HG02981 (cell line): Measurements from ENCODE around the gene STARD3.

Source experiments
- ATAC-seq: cut with Tn5 transposase; IDR thresholded peaks from one replicate; pipeline ENCODE4 v1.9.1; 2021; ENCODE audit warnings: mild to moderate bottlenecking, moderate library complexity; ENCODE audit not compliant: unreplicated experiment

The STARD3 gene

DNA sequence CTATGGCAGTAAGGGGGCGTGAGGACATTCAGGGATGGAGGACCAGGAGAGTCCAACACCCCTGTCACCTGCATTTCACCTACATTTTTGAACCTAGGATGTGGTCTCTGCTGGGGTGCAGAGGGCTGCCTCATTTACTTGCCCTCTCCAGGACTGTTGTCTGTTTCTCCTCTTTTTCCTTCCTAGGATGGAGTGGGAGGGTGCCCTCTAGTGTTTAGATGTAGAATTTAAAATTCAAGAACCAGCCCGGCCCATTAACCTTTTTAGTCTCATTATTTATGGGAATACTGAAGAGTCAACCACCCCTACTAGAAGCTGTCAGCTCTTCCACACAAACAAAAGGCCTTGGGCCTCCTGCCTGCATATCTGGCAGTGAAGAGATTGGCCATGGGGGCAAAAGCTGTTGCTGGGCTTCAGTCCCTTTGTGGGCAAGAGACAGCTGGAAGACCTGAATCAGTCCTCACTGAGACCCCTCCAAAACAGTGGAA lies 2.5 kb upstream of the STARD3 start:
- no peak for ATAC-seq

DNA sequence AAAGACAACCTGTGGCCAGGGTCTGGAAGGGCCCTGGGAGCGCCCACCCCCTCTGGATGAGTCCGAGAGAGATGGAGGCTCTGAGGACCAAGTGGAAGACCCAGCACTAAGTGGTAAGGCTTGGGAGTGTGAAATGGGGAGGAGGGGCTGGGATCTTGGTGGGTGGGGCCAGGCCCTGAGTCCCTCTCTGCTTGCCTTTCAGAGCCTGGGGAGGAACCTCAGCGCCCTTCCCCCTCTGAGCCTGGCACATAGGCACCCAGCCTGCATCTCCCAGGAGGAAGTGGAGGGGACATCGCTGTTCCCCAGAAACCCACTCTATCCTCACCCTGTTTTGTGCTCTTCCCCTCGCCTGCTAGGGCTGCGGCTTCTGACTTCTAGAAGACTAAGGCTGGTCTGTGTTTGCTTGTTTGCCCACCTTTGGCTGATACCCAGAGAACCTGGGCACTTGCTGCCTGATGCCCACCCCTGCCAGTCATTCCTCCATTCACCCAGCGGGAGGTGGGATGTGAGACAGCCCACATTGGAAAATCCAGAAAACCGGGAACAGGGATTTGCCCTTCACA lies 1.2 kb upstream of the STARD3 start:
- ATAC-seq: no peak

GRCh38 chr17:39636587-39636926 lies 387 bp upstream of the STARD3 start:
- no peak for ATAC-seq

DNA sequence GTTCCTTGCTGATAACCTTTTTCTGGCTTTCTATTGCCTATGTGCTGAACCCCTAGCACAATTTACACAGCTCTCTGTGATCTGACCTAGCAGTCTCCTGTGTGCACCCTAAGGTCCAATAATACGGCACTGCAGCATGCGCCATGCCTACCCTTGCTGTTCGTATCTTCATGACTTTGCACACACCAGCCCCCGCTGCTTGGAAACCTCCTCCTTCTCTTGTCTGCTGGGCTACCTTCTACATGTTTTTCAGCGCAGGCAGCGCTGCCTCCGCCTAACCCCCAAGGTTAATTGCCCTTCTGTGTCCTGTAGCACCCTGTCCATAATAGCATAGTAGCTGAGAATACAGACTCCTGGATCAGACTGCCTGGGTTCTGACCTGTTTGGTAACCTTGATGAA lies 1.4 kb downstream of the STARD3 start:
- no peak for ATAC-seq

DNA sequence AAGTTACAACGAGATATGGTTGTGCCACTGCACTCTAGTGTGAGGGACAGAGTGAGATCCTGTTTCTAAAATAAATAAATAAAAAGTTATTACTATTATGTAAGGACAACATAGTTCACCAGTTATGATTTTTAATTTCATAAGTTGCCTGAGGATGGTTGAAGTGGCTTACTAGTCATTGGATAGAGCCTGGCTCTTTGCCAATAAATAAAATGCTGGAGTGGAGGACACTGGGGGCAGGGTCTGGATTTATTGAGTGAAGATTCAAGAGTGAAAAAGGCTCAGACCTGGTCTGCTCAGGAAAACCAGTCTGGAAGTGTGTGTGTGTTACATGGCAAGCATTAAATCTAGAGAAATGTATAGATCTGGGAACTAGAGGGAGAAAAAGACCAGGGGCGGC lies 2.1 kb downstream of the STARD3 start:
- ATAC-seq: no peak

DNA sequence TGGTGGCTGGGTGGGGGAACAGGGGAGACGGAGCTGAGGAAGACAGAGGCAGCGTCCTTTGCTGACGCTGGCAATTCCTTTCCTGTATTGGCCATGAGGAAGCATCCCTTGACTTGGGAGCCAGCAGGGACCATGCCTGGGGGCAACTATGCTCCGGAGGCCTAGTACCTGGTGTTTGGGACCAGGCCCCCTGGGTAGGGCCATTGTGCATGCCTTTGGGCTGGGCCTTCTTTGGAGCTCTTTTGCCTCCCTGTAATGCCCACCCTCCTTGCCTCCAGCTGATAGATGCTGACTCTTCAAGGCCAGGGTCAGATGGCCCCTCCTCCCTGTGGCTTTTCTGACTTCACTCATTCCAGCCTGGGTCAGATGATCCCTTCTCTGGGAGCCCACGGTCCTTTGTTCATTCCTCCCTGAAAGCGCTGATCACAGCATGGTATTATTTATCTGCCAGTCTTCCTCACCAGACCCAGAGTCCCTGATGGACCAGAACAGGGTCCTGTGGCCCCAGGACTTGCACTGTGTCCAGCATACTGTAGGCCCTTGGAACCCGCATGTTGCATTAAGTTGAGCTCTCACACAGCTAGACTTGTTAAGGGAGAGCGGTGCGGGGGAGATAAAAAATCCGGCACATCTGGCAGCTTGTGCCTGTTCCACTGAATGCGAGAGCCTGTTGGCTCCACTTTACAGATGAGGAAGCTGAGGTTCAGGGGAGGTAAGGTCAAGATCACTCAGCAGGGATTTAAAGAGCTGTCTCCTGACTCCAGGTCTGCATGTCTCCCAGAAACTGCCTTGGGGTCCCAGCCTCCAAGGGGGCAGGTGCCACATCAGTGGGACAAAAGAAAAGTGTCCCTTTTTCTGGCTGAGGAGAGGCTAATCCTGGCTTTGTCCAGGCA lies 2.9 kb downstream of the STARD3 start:
- ATAC-seq: no peak

DNA sequence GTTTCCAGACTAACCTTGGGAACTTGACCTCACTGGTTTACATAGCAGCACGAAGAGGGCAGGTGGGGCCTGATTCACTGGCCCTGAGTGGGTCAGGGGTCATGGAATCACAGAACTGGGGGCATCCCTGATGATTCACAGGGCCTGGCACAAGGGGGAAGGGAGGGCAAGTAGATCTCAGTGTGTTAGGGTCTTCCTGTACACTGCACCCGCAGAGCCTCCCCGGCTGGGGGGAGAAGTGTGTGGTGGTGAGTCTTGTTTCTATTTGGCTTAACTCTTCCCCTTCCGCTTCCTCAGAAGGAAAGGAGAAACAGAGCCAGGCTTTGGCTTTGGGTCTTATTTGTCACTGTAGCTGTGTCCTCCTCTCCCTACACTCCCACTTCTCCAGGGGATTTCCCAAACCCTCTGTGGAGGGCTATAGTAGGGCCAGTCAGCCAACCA lies 3.7 kb downstream of the STARD3 start:
- ATAC-seq: no peak

DNA sequence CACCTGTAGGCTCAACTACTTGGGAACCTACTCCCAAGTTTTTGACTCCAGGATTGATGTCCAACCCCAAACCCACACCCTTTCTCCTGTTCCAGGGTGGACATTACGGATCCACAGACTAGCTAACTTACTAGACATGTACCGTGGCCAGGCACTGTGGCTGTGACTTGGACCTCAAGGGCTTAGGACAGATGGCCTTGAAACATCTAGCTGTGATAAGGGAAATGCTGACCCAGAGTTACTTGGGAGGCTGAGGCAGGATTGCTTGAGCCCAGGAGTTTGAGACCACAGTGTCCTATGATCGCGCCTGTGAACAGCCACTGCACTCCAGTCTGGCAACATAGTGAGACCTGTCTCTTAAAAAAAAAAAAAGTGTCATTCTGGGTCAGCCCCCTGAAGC lies 4.2 kb downstream of the STARD3 start:
- ATAC-seq: no peak

DNA sequence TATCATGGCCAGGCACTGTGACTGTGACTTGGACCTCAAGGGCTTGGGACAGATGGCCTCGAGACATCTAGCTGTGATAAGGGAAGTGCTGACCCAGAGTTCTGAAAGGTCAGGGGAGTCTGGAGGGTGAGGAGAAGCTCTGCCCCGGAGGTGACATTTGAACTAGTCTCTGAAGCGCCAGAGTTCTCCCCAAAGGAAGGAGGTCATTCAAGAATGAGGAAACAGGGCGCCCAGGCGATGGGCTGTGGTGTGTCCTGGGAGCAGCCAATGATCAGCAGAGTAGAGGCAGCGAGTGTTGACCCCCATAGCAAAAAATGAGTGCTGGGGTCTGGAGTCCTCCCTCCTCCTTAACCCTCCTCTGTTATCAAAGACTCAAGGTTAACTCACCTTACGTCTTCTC lies 4.9 kb downstream of the STARD3 start:
- ATAC-seq: no peak

DNA sequence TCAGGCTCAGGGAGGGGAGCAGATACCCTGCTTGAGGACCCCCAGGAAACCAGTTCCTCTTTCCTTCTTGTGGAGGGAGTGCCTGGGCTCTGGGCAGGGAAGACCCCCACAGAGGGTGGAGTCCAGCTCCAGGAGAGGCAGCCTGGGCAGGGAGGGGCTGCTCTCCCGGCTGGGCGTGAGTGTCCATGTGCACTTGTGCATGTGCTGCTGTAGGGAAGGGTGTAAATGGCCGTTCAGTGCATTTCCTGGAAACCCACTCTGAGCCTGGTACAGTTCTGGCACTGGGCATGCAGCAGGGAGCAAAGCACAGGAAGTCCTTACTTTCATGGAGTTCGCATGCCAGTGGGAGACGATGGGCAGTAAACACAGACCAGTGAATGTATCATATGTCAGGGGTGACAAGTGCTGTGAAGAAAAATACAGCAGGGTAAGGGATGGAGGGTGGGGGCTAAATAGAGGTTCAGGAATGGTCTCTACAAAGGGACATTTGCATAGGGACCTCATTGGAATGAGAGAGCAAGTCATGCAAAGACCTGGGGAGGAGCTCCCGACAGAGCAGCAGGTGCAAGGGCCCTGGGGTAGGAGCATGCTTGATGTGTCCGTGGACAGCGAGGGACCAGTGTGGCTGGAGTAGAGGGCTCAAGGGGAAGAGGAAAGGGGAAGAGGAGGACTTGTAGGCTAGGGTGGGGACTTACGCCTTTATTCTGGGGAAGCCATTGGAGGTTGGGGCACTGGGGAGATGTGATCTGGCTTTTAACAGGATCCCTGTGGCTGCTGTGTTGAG lies 5.5 kb downstream of the STARD3 start:
- ATAC-seq: no peak

DNA sequence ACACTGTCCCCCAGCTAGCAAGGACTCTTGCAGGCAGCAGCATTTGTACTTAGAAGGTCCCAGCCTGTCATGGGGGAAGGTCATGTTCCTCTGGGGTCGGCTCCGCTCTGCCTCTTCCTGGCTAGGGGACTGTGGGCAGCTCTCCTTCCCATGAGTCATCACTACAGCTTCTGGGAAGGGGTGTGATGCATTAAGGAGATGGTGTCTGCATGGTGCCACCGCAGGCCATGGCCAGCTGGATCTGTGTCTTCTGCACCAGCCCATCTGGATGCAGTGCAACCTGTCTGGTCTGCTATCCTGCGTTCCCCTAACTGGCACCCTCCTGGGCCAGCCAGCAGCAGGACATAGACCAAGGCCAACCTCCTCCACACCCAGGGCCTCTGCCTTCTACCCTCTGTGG lies 6.3 kb downstream of the STARD3 start:
- no peak for ATAC-seq

DNA sequence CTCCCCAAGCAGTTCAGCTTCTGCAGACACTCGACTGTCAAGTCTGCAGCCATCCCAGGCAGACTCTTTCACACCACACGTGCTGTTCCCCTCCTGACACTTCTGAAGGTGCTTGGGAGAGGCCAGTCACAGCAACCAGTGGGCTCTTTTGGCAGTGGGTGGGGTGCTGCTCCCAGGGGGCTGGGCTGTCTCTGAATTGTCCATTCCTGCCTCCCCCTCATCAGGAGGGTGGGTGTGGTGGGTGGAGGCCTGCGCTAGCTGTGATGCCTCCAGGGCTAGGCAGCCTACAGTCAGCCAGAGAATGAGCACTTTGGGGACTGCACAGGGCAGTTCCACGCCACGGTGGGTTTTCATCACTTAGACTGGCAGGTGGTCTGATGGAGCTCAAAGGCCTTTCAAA lies 10.3 kb downstream of the STARD3 start:
- ATAC-seq: no peak

GRCh38 chr17:39648616-39649366 lies 11.8 kb downstream of the STARD3 start:
- no peak for ATAC-seq

- ATAC-seq: no peak
Measured at GRCh38 chr17:39650121-39650579, 13.2 kb downstream of the STARD3 start.

DNA sequence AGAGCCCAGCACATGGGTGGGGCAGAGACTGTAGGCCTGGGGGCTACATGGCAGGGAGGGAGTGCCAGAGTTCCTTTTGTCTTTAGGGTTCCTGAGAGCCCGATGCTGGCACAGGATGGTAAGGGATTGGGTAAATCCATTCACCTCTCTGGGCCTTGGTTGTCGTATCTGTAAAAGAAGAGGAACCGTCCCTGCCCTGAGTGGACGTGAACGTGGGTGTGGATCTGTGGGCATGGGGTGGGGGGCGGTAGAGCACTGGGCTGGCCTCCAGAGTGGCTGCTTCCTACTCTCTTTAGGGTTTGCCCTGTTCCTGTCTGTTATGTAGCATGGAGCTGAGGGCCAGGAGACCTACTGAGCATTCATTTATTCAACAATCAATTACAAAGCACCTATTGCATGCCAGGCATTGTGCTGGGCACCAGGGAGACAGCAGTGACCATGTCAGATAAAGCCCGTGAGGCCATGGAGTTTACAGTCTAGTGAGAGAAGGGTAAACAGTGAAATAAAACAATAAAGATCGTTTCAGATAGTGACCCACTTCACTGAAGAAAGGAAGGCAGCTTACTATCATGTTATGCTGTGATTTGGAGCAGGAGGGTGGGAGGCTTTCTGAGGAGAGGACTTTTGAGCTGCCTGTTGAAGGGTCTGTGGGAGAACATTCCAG lies 15.1 kb downstream of the STARD3 start:
- no peak for ATAC-seq

DNA sequence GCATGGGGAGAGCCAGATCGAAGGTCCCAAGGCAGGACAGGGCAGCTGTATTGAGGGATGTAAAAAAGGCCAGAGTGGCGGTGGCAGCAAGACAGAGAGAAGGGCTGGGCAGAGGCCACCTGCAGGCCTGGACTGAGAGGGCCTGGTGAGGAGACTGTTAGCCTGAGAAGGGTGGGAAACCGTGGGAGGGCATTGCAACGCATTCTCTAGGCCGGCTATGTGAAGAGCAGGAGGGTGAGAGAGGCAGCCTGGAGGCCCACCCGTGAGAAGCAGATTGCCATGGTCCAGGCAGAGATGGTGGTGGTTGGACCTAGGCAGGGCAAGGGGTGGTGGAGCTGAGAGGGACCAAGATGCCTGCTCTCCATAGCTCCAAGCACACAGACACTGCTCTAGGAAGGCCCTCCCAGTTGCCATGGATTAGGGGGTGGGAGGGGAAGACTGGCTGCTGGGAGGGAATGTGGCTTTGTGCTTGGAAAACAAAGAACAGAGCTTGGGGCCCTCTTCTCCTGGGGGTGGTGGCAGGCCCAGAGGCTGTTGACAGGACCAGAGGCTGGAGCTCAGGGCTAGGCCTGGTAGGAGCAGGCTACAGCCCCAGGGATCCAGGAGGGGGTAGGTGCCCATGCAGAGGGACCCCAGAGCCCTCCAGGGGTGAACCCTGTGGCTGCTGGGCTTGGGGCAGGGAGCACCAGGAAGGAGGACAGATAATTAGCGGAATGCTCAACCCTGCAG lies 15.8 kb downstream of the STARD3 start:
- no peak for ATAC-seq

DNA sequence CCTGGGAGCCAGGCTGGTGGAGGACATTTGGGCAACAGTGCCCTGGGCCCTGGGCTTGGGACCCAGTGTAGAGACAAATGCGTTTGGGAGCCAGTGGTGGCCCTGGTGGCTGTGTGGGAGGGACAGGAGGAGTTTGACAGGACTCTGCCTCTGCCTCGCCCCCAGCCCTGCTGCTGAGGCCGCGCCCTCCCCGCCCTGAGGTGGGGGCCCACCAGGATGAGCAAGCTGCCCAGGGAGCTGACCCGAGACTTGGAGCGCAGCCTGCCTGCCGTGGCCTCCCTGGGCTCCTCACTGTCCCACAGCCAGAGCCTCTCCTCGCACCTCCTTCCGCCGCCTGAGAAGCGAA lies 16.3 kb downstream of the STARD3 start:
- ATAC-seq: no peak

DNA sequence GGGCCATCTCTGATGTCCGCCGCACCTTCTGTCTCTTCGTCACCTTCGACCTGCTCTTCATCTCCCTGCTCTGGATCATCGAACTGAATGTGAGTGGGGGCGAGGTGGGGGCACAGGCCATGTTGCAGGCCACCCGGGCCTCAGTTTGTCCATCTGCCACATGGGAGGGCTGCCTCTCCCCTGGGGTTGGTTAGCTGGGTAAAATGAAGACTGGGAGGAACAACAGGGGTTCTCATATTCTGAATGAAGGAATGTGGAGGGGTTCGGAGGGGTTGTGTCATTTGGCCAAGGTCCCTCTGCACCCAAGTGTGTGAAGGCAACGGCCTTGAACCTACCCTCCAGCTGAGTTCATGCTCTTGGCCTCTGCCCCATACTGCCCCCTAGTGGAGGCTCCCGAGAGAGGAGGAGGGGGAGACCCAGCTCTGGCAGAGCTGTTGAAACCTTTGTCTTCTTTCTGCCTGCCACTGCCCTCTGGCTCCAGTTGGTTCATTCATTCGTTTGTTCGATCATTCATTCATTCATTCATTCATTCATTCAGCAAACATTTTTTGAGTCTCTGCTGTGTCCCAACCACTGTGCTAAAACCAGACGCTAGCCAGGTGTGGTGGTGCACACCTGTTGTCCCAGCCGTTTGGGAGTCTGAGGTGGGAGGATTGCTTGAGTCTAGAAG lies 16.9 kb downstream of the STARD3 start:
- ATAC-seq: no peak

DNA sequence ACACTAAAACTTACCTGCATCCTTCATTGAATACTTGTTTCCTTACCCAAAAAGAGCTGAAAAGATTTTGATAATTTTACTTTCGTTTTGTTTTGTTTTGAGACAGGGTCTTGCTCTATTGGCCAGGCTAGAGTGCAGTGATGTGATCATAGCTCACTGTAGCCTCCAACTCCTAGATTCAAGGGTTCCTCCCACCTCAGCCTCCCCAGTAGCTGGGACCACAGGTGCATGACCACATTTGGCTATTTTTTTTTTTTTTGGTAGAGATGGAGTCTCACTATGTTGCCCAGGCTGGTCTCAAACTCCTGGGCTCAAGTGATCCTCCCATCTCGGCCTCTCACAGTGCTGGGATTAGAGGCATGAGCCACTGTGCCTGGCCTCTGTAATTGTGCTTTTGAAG lies 18.2 kb downstream of the STARD3 start:
- ATAC-seq: no peak
